AG10803 (cell line): Measurements from ENCODE around the gene ABHD3.

Experiments
- DNase-seq: peaks from one replicate; pipeline ENCODE4 v3.0.0; 2010; ENCODE audit warnings: low read depth
- H3K4me3 ChIP-seq: 2 replicates; pipeline ENCODE4 v1.5.1; 2011; ENCODE audit warnings: mild to moderate bottlenecking, low read length, control low read depth
- CTCF ChIP-seq: conservative IDR thresholded peaks from 2 replicates; pipeline ENCODE4 v1.5.1; 2011; ENCODE audit warnings: mild to moderate bottlenecking, low read length, control low read depth, inconsistent platforms

Gene ABHD3

DNA sequence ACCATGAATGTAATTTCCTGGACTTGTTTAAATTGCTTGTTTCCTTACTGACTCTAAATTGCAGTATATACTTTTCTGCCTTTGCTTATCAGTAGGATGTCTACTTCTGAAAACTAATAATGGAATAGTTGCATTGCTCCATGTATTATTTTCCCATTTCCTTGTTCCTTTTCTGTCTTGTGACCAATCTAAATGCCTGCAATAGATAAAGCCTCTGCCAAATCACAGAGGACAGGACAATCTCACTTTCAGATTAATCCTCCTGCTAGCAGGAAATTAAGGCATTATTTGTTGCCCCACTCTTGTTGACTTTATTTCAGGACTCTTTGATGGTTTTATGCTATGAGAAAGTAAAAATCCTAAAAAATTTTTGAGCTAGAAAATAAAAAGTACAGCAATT is 99.4 kb downstream of the ABHD3 start:
- no peak for TF ChIP-seq CTCF
- no peak for DNase-seq

DNA sequence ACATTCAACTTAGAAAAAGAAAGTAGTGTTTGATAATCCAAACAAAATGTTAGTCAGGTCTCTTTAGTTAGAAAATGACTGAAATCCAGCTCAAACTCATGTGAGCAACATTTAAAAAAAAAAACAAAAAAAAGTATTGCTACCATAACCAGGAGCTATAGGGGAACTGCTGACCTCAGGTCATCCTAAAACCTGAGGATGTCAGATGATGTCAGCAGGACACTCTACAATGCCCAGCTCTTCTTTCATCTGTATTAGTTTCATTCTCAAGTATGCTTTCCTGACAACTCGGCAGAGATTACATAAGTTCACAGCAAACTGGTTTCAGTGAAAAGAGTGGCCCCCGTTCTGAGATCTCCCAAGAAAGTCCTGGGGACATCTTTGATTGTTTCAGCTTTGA is 99.9 kb downstream of the ABHD3 start:
- DNase-seq: no peak
- TF ChIP-seq CTCF: no peak
- no peak overlapping the region for H3K4me3 ChIP-seq

More for the DNA sequence above, 99.4 kb downstream of the ABHD3 start:
- no peak overlapping the region for H3K4me3 ChIP-seq

DNA sequence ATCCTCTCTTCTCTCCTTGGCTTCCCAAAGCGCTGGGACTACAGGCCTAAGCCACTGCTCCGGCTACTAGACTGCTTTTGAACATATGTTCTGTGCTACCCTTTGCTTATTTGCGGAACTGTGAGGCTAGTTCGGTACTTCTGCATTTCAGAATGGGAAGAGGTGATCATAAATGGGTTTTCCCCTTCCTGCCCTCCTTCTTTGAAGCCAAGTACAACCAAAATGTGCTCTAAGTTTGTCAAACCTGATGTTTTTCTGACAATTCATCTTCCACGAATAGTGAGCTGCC is 102.3 kb downstream of the ABHD3 start:
- no peak for DNase-seq
- TF ChIP-seq CTCF: no peak
- H3K4me3 ChIP-seq: no peak overlapping the region
